ENCODE data around the gene HOXD4. TPM values are rescaled to one million over a fixed set of nuclear protein-coding genes. Genes with fewer than 3 reads are reported as not detected.

Gene HOXD4
- total RNA-seq, 3 donors from 2014 or later, result 4.7 to 6.5 (median 5.9) TPM

DNA sequence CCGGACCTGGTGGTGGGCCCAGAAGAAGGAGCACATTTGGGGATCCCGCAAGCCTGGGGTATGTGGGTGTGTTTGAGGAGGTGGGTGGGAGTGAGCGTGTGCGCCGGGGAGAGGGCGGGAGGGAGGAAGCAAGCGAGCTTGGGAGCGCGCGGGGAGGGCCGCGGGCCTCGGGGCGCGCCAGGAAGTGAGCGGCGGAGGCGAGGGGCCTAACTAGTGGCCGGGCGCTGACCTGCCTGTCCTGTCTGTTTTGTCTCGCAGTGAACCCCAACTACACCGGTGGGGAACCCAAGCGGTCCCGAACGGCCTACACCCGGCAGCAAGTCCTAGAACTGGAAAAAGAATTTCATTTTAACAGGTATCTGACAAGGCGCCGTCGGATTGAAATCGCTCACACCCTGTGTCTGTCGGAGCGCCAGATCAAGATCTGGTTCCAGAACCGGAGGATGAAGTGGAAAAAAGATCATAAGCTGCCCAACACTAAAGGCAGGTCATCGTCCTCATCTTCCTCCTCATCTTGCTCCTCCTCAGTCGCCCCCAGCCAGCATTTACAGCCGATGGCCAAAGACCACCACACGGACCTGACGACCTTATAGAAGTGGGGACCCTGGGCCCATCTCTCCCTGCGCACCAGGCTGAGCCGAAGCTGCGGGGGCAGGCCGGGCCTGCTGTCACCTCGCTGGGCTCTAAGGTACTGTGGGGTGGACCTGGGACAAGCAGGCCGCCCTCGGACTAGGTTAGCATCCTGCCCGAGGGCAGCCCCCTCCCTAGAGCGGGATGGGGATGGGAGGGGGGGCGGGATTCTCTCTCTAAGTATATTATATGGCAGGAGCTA, 1.2 kb downstream of the HOXD4 start:
- H3K9me3 ChIP-seq, result no peaks in the 10 kb centered on the region
- H3K4me1 ChIP-seq (ENCODE audit: low read depth), result peaks cover 5% of the 10 kb centered on the region
- intact Hi-C loops (cut with DNase I, micrococcal nuclease), result no loop called here
- DNase-seq, result no peak
- no peak overlapping the region for H3K4me3 ChIP-seq
- no peaks in the 10 kb centered on the region for H3K36me3 ChIP-seq (ENCODE audit: low read depth)
- TF ChIP-seq CTCF (IDR thresholded peaks at IDR 0.05), result no peak
- no peak for ATAC-seq

GRCh38 chr2:176154576-176155252, 3.4 kb downstream of the HOXD4 start:
- Histone ChIP-seq H3K4me3 (no peak overlapping the region), H3K9me3 (no peaks in the 10 kb centered on the region), H3K4me1 (ENCODE audit: low read depth) (peaks cover 15% of the 10 kb centered on the region), H3K36me3 (ENCODE audit: low read depth) (no peaks in the 10 kb centered on the region)
- no peak for DNase-seq
- intact Hi-C loops (cut with DNase I, micrococcal nuclease), result no loop called here
- no peak for TF ChIP-seq CTCF (IDR thresholded peaks at IDR 0.05)
- ATAC-seq, result no peak

DNA sequence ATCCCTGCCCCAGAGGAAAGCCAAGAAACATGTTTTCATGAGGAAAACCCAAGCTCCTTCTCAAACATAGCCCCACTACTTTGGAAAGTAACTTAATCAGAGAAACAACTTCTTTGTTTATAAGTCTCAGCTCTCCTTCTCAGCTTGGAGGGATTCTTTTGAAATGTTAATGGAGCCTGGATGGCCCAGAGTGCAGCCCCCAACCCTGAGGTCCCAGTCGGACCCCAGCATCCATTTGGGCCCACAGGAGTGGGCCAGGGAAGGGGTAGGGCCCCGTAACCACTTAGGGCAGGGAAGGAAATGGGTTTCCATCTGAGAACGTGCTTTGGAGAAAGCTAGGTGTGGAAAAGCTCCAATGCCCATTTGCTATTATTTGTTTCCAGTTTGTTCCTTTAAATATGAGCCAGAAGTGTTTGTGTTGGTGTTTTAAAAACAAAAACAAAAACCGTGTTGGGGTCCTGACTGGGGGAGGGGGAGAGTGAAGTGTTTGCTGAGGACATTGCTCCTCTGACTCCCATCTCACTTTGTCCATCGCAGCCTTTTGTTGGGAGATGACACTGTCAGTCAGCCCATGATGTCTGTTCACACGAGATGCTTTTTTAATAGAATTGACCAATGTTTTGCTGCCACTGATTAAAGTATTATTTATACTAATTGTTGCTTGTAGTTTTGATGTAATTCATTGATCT, 4.2 kb downstream of the HOXD4 start:
- Histone ChIP-seq H3K36me3 (ENCODE audit: low read depth) (no peaks in the 10 kb centered on the region), H3K4me1 (ENCODE audit: low read depth) (peaks cover 15% of the 10 kb centered on the region), H3K9me3 (no peaks in the 10 kb centered on the region), H3K4me3 (no peak overlapping the region)
- ATAC-seq, result no peak
- no peak for DNase-seq
- intact Hi-C loops (cut with DNase I, micrococcal nuclease), result no loop called here
- no peak for TF ChIP-seq CTCF (IDR thresholded peaks at IDR 0.05)

GRCh38 chr2:176156301-176156806, 5.0 kb downstream of the HOXD4 start:
- no peak for DNase-seq
- intact Hi-C loops (cut with DNase I, micrococcal nuclease), result no loop called here

More at GRCh38 chr2:176156301-176156806, 5.0 kb downstream of the HOXD4 start:
- Histone ChIP-seq H3K4me1 (ENCODE audit: low read depth) (peaks cover 15% of the 10 kb centered on the region), H3K9me3 (no peaks in the 10 kb centered on the region), H3K4me3 (no peak overlapping the region), H3K36me3 (ENCODE audit: low read depth) (no peaks in the 10 kb centered on the region)
- TF ChIP-seq CTCF (IDR thresholded peaks at IDR 0.05), result no peak
- ATAC-seq, result no peak
